Activated naive CD4-positive, alpha-beta T cell treated with anti-CD3 and anti-CD28 coated beads, Interleukin-2, amount 50 U/mL, for 24 hours (primary cell): ENCODE measurements around the gene ZFHX2.
A peak's percentile ranks its signal among the peaks of the same experiment; 100 is the strongest.

ENCODE experiments used
- H3K27ac Mint-ChIP-seq: one replicate; pipeline ENCODE4 v1.8.0; 2021; ENCODE audit warnings: mild to moderate bottlenecking, mixed read lengths
- H3K27me3 Mint-ChIP-seq: one replicate; pipeline ENCODE4 v1.8.0; 2021; ENCODE audit warnings: mixed read lengths
- H3K36me3 Mint-ChIP-seq: one replicate; pipeline ENCODE4 v1.8.0; 2021; ENCODE audit warnings: mixed read lengths
- H3K4me1 Mint-ChIP-seq: one replicate; pipeline ENCODE4 v1.8.0; 2021; ENCODE audit warnings: mixed read lengths
- H3K4me3 Mint-ChIP-seq: one replicate; pipeline ENCODE4 v1.8.0; 2021; ENCODE audit warnings: mild to moderate bottlenecking, mixed read lengths
- H3K9me3 Mint-ChIP-seq: one replicate; pipeline ENCODE4 v1.8.0; 2021; ENCODE audit warnings: mixed read lengths

Gene ZFHX2

GRCh38 chr14:23578560-23579310 is 27.2 kb upstream of the ZFHX2 start, which contains the start of gene JPH4:
TSS of gene JPH4 (minus strand) at chr14:23578790. CDS start at chr14:23577453, 1,337 bp downstream.
- peaks cover 11% of the 10 kb centered on the region for H3K4me1 Mint-ChIP-seq
- H3K4me3 Mint-ChIP-seq: peak within 1 kb of the TSS; percentile 27
- H3K9me3 Mint-ChIP-seq: no peaks in the 10 kb centered on the region
- peaks cover 41% of the 10 kb centered on the region for H3K27me3 Mint-ChIP-seq
- no peak within 1 kb of the TSS for H3K27ac Mint-ChIP-seq
- H3K36me3 Mint-ChIP-seq: peaks cover 2% of the 10 kb centered on the region

- Mint-ChIP-seq H3K27ac (no peak overlapping the region), H3K9me3 (no peaks in the 10 kb centered on the region), H3K4me1 (peaks cover 11% of the 10 kb centered on the region), H3K4me3 (no peak overlapping the region), H3K27me3 (peaks cover 38% of the 10 kb centered on the region), H3K36me3 (peaks cover 2% of the 10 kb centered on the region)
Observed at GRCh38 chr14:23577710-23578392, 26.3 kb upstream of the ZFHX2 start.

- no peak overlapping the region for H3K27ac Mint-ChIP-seq
- H3K36me3 Mint-ChIP-seq: peaks cover 2% of the 10 kb centered on the region
- peaks cover 11% of the 10 kb centered on the region for H3K4me1 Mint-ChIP-seq
- peak overlapping the region; percentile 83 for H3K4me3 Mint-ChIP-seq
- peaks cover 35% of the 10 kb centered on the region for H3K27me3 Mint-ChIP-seq
- no peaks in the 10 kb centered on the region for H3K9me3 Mint-ChIP-seq
Observed at GRCh38 chr14:23577004-23577681, 25.6 kb upstream of the ZFHX2 start.

GRCh38 chr14:23573384-23574015 is 21.9 kb upstream of the ZFHX2 start:
- Mint-ChIP-seq H3K27me3 (peaks cover 20% of the 10 kb centered on the region), H3K4me1 (peaks cover 19% of the 10 kb centered on the region), H3K4me3 (no peak overlapping the region), H3K36me3 (peaks cover 2% of the 10 kb centered on the region), H3K27ac (no peak overlapping the region), H3K9me3 (no peaks in the 10 kb centered on the region)

- Mint-ChIP-seq H3K4me3 (no peak overlapping the region), H3K36me3 (peaks cover 2% of the 10 kb centered on the region), H3K27me3 (peaks cover 17% of the 10 kb centered on the region), H3K4me1 (peaks cover 23% of the 10 kb centered on the region), H3K9me3 (no peaks in the 10 kb centered on the region), H3K27ac (no peak overlapping the region)
Observed at GRCh38 chr14:23572836-23573235, 21.3 kb upstream of the ZFHX2 start.

- Mint-ChIP-seq H3K36me3 (peaks cover 2% of the 10 kb centered on the region), H3K4me3 (no peak overlapping the region), H3K27ac (no peak overlapping the region), H3K9me3 (no peaks in the 10 kb centered on the region), H3K27me3 (peaks cover 17% of the 10 kb centered on the region), H3K4me1 (peaks cover 26% of the 10 kb centered on the region)
Observed at GRCh38 chr14:23572524-23572828, 20.9 kb upstream of the ZFHX2 start.

GRCh38 chr14:23571701-23572523 is 20.3 kb upstream of the ZFHX2 start:
- peaks cover 2% of the 10 kb centered on the region for H3K36me3 Mint-ChIP-seq
- H3K27ac Mint-ChIP-seq: no peak overlapping the region
- no peaks in the 10 kb centered on the region for H3K9me3 Mint-ChIP-seq
- H3K4me3 Mint-ChIP-seq: no peak overlapping the region
- H3K4me1 Mint-ChIP-seq: peaks cover 28% of the 10 kb centered on the region
- H3K27me3 Mint-ChIP-seq: peaks cover 15% of the 10 kb centered on the region

GRCh38 chr14:23570806-23571483 is 19.4 kb upstream of the ZFHX2 start:
- H3K9me3 Mint-ChIP-seq: no peaks in the 10 kb centered on the region
- H3K36me3 Mint-ChIP-seq: peaks cover 2% of the 10 kb centered on the region
- no peak overlapping the region for H3K4me3 Mint-ChIP-seq
- no peak overlapping the region for H3K27ac Mint-ChIP-seq
- peaks cover 28% of the 10 kb centered on the region for H3K4me1 Mint-ChIP-seq
- peaks cover 8% of the 10 kb centered on the region for H3K27me3 Mint-ChIP-seq

- H3K9me3 Mint-ChIP-seq: no peaks in the 10 kb centered on the region
- no peaks in the 10 kb centered on the region for H3K27me3 Mint-ChIP-seq
- no peak overlapping the region for H3K4me3 Mint-ChIP-seq
- peak overlapping the region; percentile 78 for H3K27ac Mint-ChIP-seq
- peaks cover 28% of the 10 kb centered on the region for H3K4me1 Mint-ChIP-seq
- H3K36me3 Mint-ChIP-seq: no peaks in the 10 kb centered on the region
Observed at GRCh38 chr14:23569443-23570151, 18.0 kb upstream of the ZFHX2 start.

GRCh38 chr14:23568600-23569331 is 17.2 kb upstream of the ZFHX2 start:
- Mint-ChIP-seq H3K4me1 (peaks cover 28% of the 10 kb centered on the region), H3K27me3 (no peaks in the 10 kb centered on the region), H3K9me3 (no peaks in the 10 kb centered on the region), H3K27ac (peak overlapping the region; percentile 78), H3K36me3 (no peaks in the 10 kb centered on the region), H3K4me3 (peak overlapping the region; percentile 99)

- Mint-ChIP-seq H3K4me3 (peak overlapping the region; percentile 99), H3K27ac (peak overlapping the region; percentile 99), H3K36me3 (no peaks in the 10 kb centered on the region), H3K27me3 (no peaks in the 10 kb centered on the region), H3K4me1 (peaks cover 29% of the 10 kb centered on the region), H3K9me3 (no peaks in the 10 kb centered on the region)
Observed at GRCh38 chr14:23568021-23568599, 16.5 kb upstream of the ZFHX2 start.

- no peaks in the 10 kb centered on the region for H3K36me3 Mint-ChIP-seq
- H3K4me3 Mint-ChIP-seq: peak within 1 kb of the TSS; percentile 99
- no peaks in the 10 kb centered on the region for H3K9me3 Mint-ChIP-seq
- peak within 1 kb of the TSS; percentile 99 for H3K27ac Mint-ChIP-seq
- peaks cover 34% of the 10 kb centered on the region for H3K4me1 Mint-ChIP-seq
- H3K27me3 Mint-ChIP-seq: no peaks in the 10 kb centered on the region
Observed at GRCh38 chr14:23567186-23568020, 15.8 kb upstream of the ZFHX2 start, which contains the start of gene AP1G2. TSS of gene AP1G2 (minus strand) at chr14:23567791. CDS start at chr14:23567314, 477 bp downstream.
